Activated T-cell treated with anti-CD3 and anti-CD28 coated beads, Interleukin-2, amount 50 U/mL, for 24 hours (primary cell): ENCODE measurements around the gene RBCK1.

Source experiments
- DNase-seq: peaks from one replicate; pipeline ENCODE4 v3.0.0-alpha.2; 2020
- H3K27ac Mint-ChIP-seq: 2 replicates; pipeline ENCODE4 v1.8.0; 2020; ENCODE audit warnings: mild to moderate bottlenecking, mixed read lengths
- H3K27me3 Mint-ChIP-seq: 2 replicates; pipeline ENCODE4 v1.8.0; 2020; ENCODE audit warnings: mixed read lengths
- H3K36me3 Mint-ChIP-seq: 2 replicates; pipeline ENCODE4 v1.8.0; 2020; ENCODE audit warnings: low read depth, mixed read lengths
- H3K4me1 Mint-ChIP-seq: 2 replicates; pipeline ENCODE4 v1.8.0; 2020; ENCODE audit warnings: low read depth, mixed read lengths
- H3K4me3 Mint-ChIP-seq: 2 replicates; pipeline ENCODE4 v1.8.0; 2020; ENCODE audit warnings: mild to moderate bottlenecking, moderate library complexity, mixed read lengths
- H3K9me3 Mint-ChIP-seq: 2 replicates; pipeline ENCODE4 v1.8.0; 2020; ENCODE audit warnings: mixed read lengths

RBCK1 gene

GRCh38 chr20:407953-408842 lies at the start of gene RBCK1:
Gene RBCK1 (plus strand): TSS chr20:408299. CDS start chr20:408758, 459 bp downstream.
- peak within 1 kb of the TSS; percentile 96 for H3K4me3 Mint-ChIP-seq
- peak; percentile 96 for DNase-seq

DNA sequence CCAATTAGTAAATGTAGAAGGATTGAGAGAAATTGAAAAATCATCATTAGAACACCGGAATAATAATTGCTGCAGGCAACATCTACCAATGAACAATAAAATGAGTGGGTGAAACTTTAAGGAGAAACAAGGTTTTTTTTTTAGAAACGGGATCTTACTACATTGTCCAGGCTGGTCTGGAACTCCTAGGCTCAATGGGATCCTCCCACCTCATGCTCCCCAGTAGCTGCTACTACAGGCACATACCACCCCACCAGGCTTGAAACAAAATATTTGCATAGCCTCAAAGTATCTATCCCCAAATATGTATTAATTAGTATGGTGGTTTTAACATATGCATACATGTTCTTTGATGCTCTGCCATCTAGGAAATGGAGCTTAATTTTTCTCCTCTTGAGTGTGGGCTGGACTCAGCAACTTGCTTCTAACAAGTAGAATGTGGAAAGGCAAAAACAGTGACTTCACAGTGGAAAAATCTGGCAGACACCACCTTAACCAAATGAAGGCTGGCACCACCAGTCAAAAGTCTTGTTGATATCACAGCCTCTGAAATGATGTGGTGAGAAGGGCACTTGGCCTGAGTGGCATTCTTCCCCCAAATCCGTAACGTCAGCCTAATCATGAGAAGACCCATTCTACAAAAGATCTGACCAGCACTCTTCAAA lies 49.1 kb upstream of the RBCK1 start:
- Mint-ChIP-seq H3K27ac (no peak overlapping the region), H3K27me3 (no peaks in the 10 kb centered on the region), H3K4me1 (peaks cover 13% of the 10 kb centered on the region), H3K36me3 (no peaks in the 10 kb centered on the region), H3K9me3 (no peaks in the 10 kb centered on the region), H3K4me3 (no peak overlapping the region)
- DNase-seq, result no peak

More at GRCh38 chr20:407953-408842, at the start of gene RBCK1:
- no peaks in the 10 kb centered on the region for H3K9me3 Mint-ChIP-seq
- peaks cover 45% of the 10 kb centered on the region for H3K36me3 Mint-ChIP-seq
- H3K4me1 Mint-ChIP-seq, result peaks cover 45% of the 10 kb centered on the region
- peak within 1 kb of the TSS; percentile 96 for H3K27ac Mint-ChIP-seq
- H3K27me3 Mint-ChIP-seq, result no peaks in the 10 kb centered on the region

- no peaks in the 10 kb centered on the region for H3K9me3 Mint-ChIP-seq
- no peaks in the 10 kb centered on the region for H3K27me3 Mint-ChIP-seq
- H3K4me1 Mint-ChIP-seq, result peaks cover 29% of the 10 kb centered on the region
- no peak overlapping the region for H3K4me3 Mint-ChIP-seq
- no peak overlapping the region for H3K27ac Mint-ChIP-seq
- DNase-seq, result no peak
- no peaks in the 10 kb centered on the region for H3K36me3 Mint-ChIP-seq
These were observed 46.5 kb upstream of the RBCK1 start for GRCh38 chr20:361561-361960.

GRCh38 chr20:362271-363254 lies 45.5 kb upstream of the RBCK1 start:
- H3K27ac Mint-ChIP-seq, result peak overlapping the region; percentile 67
- H3K27me3 Mint-ChIP-seq, result no peaks in the 10 kb centered on the region
- H3K36me3 Mint-ChIP-seq, result no peaks in the 10 kb centered on the region
- peaks cover 34% of the 10 kb centered on the region for H3K4me1 Mint-ChIP-seq
- no peak overlapping the region for H3K4me3 Mint-ChIP-seq
- peak; percentile 53 for DNase-seq
- H3K9me3 Mint-ChIP-seq, result no peaks in the 10 kb centered on the region

DNA sequence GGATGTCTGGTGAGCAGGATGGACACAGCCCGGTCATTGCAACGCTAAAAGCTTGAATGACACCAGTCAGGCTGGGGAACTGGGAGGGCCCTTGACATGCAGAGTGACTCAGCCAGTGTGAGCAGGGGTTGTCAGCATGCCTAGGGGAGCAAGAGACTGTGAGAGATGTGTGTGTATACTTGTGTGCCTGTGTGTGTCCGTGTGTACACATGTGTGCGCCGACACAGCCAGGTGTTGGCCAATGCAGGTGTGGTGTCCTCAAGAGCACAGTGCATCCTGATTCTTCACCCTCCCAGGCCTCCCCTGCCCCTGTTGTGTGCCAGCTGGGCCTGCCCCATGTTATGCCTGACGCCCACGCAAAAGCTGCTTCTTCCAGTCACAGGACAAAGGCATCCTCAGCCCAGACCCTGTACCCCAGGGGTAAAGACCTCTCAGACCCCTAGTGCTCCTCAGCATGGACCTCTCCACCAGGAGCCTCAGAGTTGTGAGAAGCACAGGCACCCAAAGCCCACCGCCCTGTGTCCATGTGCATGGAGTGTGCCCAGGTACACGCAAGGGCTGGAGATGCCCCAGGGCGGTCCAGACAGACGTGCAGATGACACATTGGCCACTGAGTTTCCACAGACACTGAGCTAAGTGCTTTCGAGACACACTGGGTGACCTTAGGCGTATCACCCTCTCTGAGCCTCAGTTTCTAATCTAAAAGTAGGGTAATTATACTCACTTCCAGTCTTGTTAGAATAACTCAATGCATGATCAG lies 44.6 kb upstream of the RBCK1 start:
- Mint-ChIP-seq H3K36me3 (no peaks in the 10 kb centered on the region), H3K9me3 (no peaks in the 10 kb centered on the region), H3K27ac (peak overlapping the region; percentile 2), H3K4me3 (no peak overlapping the region), H3K27me3 (no peaks in the 10 kb centered on the region), H3K4me1 (peaks cover 34% of the 10 kb centered on the region)
- DNase-seq, result no peak

- Mint-ChIP-seq H3K9me3 (no peaks in the 10 kb centered on the region), H3K36me3 (no peaks in the 10 kb centered on the region), H3K4me3 (no peak overlapping the region), H3K27ac (peak overlapping the region; percentile 34), H3K27me3 (no peaks in the 10 kb centered on the region), H3K4me1 (peaks cover 34% of the 10 kb centered on the region)
- DNase-seq, result no peak
These were observed 42.9 kb upstream of the RBCK1 start for GRCh38 chr20:364905-365794.

DNA sequence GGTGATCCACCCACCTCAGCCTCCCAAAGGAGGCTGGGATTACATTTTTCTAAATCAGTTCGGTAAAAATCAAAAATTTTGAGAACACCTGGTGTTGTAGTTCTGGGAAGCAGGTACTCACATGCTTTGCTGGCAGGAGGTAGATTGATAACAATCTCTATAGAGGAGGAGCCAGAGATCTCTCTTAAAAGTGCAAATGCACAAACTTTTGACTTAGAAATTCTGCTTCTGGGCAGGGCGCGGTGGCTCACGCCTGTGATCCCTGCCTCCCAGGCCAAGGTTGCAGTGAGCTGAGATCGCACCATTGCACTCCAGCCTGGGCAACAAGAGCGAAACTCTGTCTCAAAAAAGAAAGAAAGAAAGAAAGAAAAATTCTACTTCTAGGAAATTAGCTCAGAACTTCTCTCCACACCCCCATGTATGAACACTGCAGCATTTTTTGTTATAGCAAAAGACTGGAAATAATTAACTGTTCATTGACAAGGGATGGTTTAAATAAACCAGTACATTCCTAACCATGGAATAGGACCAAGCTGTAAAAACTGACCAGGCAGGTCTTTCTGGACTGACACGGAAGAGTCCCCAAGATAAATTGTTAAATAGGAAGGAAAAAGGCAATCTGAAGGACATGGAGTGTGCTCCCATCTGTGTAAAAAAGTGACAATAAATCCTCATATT lies 41.9 kb upstream of the RBCK1 start:
- H3K27me3 Mint-ChIP-seq, result no peaks in the 10 kb centered on the region
- no peaks in the 10 kb centered on the region for H3K36me3 Mint-ChIP-seq
- no peak for DNase-seq
- no peaks in the 10 kb centered on the region for H3K9me3 Mint-ChIP-seq
- H3K27ac Mint-ChIP-seq, result no peak overlapping the region
- no peak overlapping the region for H3K4me3 Mint-ChIP-seq
- H3K4me1 Mint-ChIP-seq, result peaks cover 34% of the 10 kb centered on the region

- no peak for DNase-seq
- Mint-ChIP-seq H3K4me3 (no peak overlapping the region), H3K27me3 (no peaks in the 10 kb centered on the region), H3K9me3 (no peaks in the 10 kb centered on the region), H3K27ac (no peak overlapping the region), H3K36me3 (no peaks in the 10 kb centered on the region), H3K4me1 (peaks cover 36% of the 10 kb centered on the region)
These were observed 41.2 kb upstream of the RBCK1 start for GRCh38 chr20:366719-367485.

GRCh38 chr20:367486-367887 lies 40.6 kb upstream of the RBCK1 start:
- H3K4me3 Mint-ChIP-seq, result no peak overlapping the region
- no peaks in the 10 kb centered on the region for H3K36me3 Mint-ChIP-seq
- peaks cover 38% of the 10 kb centered on the region for H3K4me1 Mint-ChIP-seq
- no peak overlapping the region for H3K27ac Mint-ChIP-seq
- H3K27me3 Mint-ChIP-seq, result no peaks in the 10 kb centered on the region
- no peaks in the 10 kb centered on the region for H3K9me3 Mint-ChIP-seq
- no peak for DNase-seq

- DNase-seq, result no peak
- peaks cover 45% of the 10 kb centered on the region for H3K4me1 Mint-ChIP-seq
- no peaks in the 10 kb centered on the region for H3K9me3 Mint-ChIP-seq
- no peaks in the 10 kb centered on the region for H3K27me3 Mint-ChIP-seq
- no peaks in the 10 kb centered on the region for H3K36me3 Mint-ChIP-seq
- H3K4me3 Mint-ChIP-seq, result no peak overlapping the region
- no peak overlapping the region for H3K27ac Mint-ChIP-seq
These were observed 39.2 kb upstream of the RBCK1 start for GRCh38 chr20:368915-369314.

- no peak for DNase-seq
- Mint-ChIP-seq H3K4me1 (peaks cover 36% of the 10 kb centered on the region), H3K27me3 (no peaks in the 10 kb centered on the region), H3K9me3 (no peaks in the 10 kb centered on the region), H3K36me3 (no peaks in the 10 kb centered on the region), H3K27ac (no peak overlapping the region), H3K4me3 (no peak overlapping the region)
These were observed 37.9 kb upstream of the RBCK1 start for GRCh38 chr20:370151-370600.
